ENCODE results near the gene SGSM1.
A peak's percentile ranks its signal among the peaks of the same experiment; 100 is the strongest.

Gene SGSM1

GRCh38 chr22:24803064-24803542, 2.9 kb upstream of the SGSM1 start:
- peak; percentile 12 to 28 for DNase-seq (ENCODE audit: low read depth in 2 of 2, low spot score in 1 of 2)

- DNase-seq (ENCODE audit: low read depth in 2 of 2, low spot score in 1 of 2), result no peak
These were observed 621 bp downstream of the SGSM1 start for GRCh38 chr22:24806663-24807001.

GRCh38 chr22:24807284-24807950, 1.4 kb downstream of the SGSM1 start:
- DNase-seq (ENCODE audit: low read depth in 2 of 2, low spot score in 1 of 2), result no peak

- DNase-seq (ENCODE audit: low read depth in 2 of 2, low spot score in 1 of 2), result no peak
These were observed 3.3 kb downstream of the SGSM1 start for GRCh38 chr22:24809331-24809730.

GRCh38 chr22:24810043-24810749, 4.2 kb downstream of the SGSM1 start:
- DNase-seq (ENCODE audit: low read depth in 2 of 2, low spot score in 1 of 2), result no peak

- no peak for DNase-seq (ENCODE audit: low read depth in 2 of 2, low spot score in 1 of 2)
These were observed 7.2 kb downstream of the SGSM1 start for GRCh38 chr22:24812950-24813775.

- no peak for DNase-seq (ENCODE audit: low read depth in 2 of 2, low spot score in 1 of 2)
These were observed 8.1 kb downstream of the SGSM1 start for GRCh38 chr22:24813861-24814770.

- DNase-seq (ENCODE audit: low read depth in 2 of 2, low spot score in 1 of 2), result no peak
These were observed 10.8 kb downstream of the SGSM1 start for GRCh38 chr22:24816806-24817205.

- no peak for DNase-seq (ENCODE audit: low read depth in 2 of 2, low spot score in 1 of 2)
These were observed 13.5 kb downstream of the SGSM1 start for GRCh38 chr22:24819487-24819886.

- DNase-seq (ENCODE audit: low read depth in 2 of 2, low spot score in 1 of 2), result no peak
These were observed 14.0 kb downstream of the SGSM1 start for GRCh38 chr22:24819911-24820461.

- DNase-seq (ENCODE audit: low read depth in 2 of 2, low spot score in 1 of 2), result no peak
These were observed 16.5 kb downstream of the SGSM1 start for GRCh38 chr22:24822471-24822870.

- no peak for DNase-seq (ENCODE audit: low read depth in 2 of 2, low spot score in 1 of 2)
These were observed 17.8 kb downstream of the SGSM1 start for GRCh38 chr22:24823787-24824186.

GRCh38 chr22:24824250-24824649, 18.2 kb downstream of the SGSM1 start:
- DNase-seq (ENCODE audit: low read depth in 2 of 2, low spot score in 1 of 2), result no peak

GRCh38 chr22:24824915-24825314, 18.9 kb downstream of the SGSM1 start:
- DNase-seq (ENCODE audit: low read depth in 2 of 2, low spot score in 1 of 2), result no peak

- DNase-seq (ENCODE audit: low read depth in 2 of 2, low spot score in 1 of 2), result no peak
These were observed 20.8 kb downstream of the SGSM1 start for GRCh38 chr22:24826710-24827285.

- DNase-seq (ENCODE audit: low read depth in 2 of 2, low spot score in 1 of 2), result no peak
These were observed 21.3 kb downstream of the SGSM1 start for GRCh38 chr22:24827296-24827695.

- DNase-seq (ENCODE audit: low read depth in 2 of 2, low spot score in 1 of 2), result no peak
These were observed 24.4 kb downstream of the SGSM1 start for GRCh38 chr22:24830205-24830979.

GRCh38 chr22:24831687-24832086, 25.7 kb downstream of the SGSM1 start:
- DNase-seq (ENCODE audit: low read depth in 2 of 2, low spot score in 1 of 2), result no peak

GRCh38 chr22:24833881-24834495, 28.0 kb downstream of the SGSM1 start:
- no peak for DNase-seq (ENCODE audit: low read depth in 2 of 2, low spot score in 1 of 2)
